ENCODE results near the gene FAM149A.

GRCh38 chr4:186148336-186148975 lies 44.0 kb downstream of the FAM149A start:
- TF ChIP-seq CTCF (IDR thresholded peaks at IDR 0.05; ENCODE audit: insufficient read depth, low read depth, low read length) (no peak), EZH2 (IDR thresholded peaks at IDR 0.05; ENCODE audit: insufficient read depth, low read length) (no peak)
